Measurements from ENCODE around the gene ATRIP.

- TF ChIP-seq POLR2AphosphoS5 (IDR thresholded peaks at IDR 0.05) (no peak), CTCF (IDR thresholded peaks at IDR 0.05; ENCODE audit: poor library complexity, severe bottlenecking) (no peak), RAD21 (conservative IDR thresholded peaks at IDR 0.05) (no peak), SMC3 (conservative IDR thresholded peaks at IDR 0.05; ENCODE audit: poor library complexity) (no peak)
These were observed 41.8 kb upstream of the ATRIP start for GRCh38 chr3:48404440-48405342.

Measured in neural cell (in vitro differentiated cells).